HEK293 (cell line): Measurements from ENCODE around the gene TET1.

Source experiments
- BCL11B ChIP-seq: fragments of 450-650 bp; formaldehyde crosslinking; IDR thresholded peaks from 2 replicates; pipeline ENCODE4 v1.5.1; 2016; ENCODE audit warnings: low read depth, missing biosample characterization, missing genetic modification characterization
- HOXC10 ChIP-seq: sonication (generic); formaldehyde crosslinking; IDR thresholded peaks from 2 replicates; pipeline ENCODE4 v1.8.1; 2023; ENCODE audit warnings: mild to moderate bottlenecking, missing genetic modification reagents
- PRDM1 ChIP-seq: fragments of 450-650 bp; formaldehyde crosslinking; IDR thresholded peaks from 2 replicates; pipeline ENCODE4; 2016; ENCODE audit warnings: missing biosample characterization, missing genetic modification characterization
- SP2 ChIP-seq: fragments of 450-650 bp; formaldehyde crosslinking; IDR thresholded peaks from 2 replicates; pipeline ENCODE4 v1.5.1; 2016; ENCODE audit warnings: missing biosample characterization, missing genetic modification characterization
- ZBTB26 ChIP-seq: fragments of 450-650 bp; formaldehyde crosslinking; optimal IDR thresholded peaks from 2 replicates; pipeline ENCODE3; 2016; ENCODE audit warnings: missing biosample characterization, mild to moderate bottlenecking, missing genetic modification characterization
- ZBTB44 ChIP-seq: fragments of 450-650 bp; IDR thresholded peaks from 2 replicates; pipeline ENCODE4 v1.5.1; 2018; ENCODE audit warnings: missing biosample characterization, mild to moderate bottlenecking, missing genetic modification characterization
- ZBTB48 ChIP-seq: fragments of 450-650 bp; formaldehyde crosslinking; IDR thresholded peaks from 2 replicates; pipeline ENCODE4 v1.5.1; 2016; ENCODE audit warnings: missing biosample characterization, missing genetic modification characterization
- ZNF121 ChIP-seq: fragments of 450-650 bp; formaldehyde crosslinking; IDR thresholded peaks from 2 replicates; pipeline ENCODE4 v1.5.1; 2016; ENCODE audit warnings: missing biosample characterization, missing genetic modification characterization
- ZNF155 ChIP-seq: fragments of 450-650 bp; formaldehyde crosslinking; IDR thresholded peaks from 2 replicates; pipeline ENCODE4 v1.5.1; 2016; ENCODE audit warnings: missing biosample characterization, missing genetic modification characterization
- ZNF16 ChIP-seq: fragments of 450-650 bp; formaldehyde crosslinking; IDR thresholded peaks from 2 replicates; pipeline ENCODE4 v1.5.1; 2016; ENCODE audit warnings: low read depth, missing biosample characterization, missing genetic modification characterization
- ZNF175 ChIP-seq: fragments of 450-650 bp; formaldehyde crosslinking; IDR thresholded peaks from 2 replicates; pipeline ENCODE4 v1.5.1; 2016; ENCODE audit warnings: missing biosample characterization, missing genetic modification characterization
- ZNF211 ChIP-seq: fragments of 450-650 bp; formaldehyde crosslinking; IDR thresholded peaks from 2 replicates; pipeline ENCODE4 v1.5.1; 2016; ENCODE audit warnings: low read depth, missing biosample characterization, missing genetic modification characterization
- ZNF221 ChIP-seq: fragments of 450-650 bp; formaldehyde crosslinking; IDR thresholded peaks from 2 replicates; pipeline ENCODE4 v1.5.1; 2017; ENCODE audit warnings: missing biosample characterization, missing genetic modification characterization, borderline replicate concordance
- ZNF23 ChIP-seq: fragments of 450-650 bp; formaldehyde crosslinking; IDR thresholded peaks from 2 replicates; pipeline ENCODE4 v1.5.1; 2016; ENCODE audit warnings: missing biosample characterization, missing genetic modification characterization, borderline replicate concordance
- ZNF280D ChIP-seq: fragments of 450-650 bp; formaldehyde crosslinking; IDR thresholded peaks from 2 replicates; pipeline ENCODE4 v1.5.1; 2016; ENCODE audit warnings: missing biosample characterization, missing genetic modification characterization
- ZNF302 ChIP-seq: fragments of 450-650 bp; formaldehyde crosslinking; IDR thresholded peaks from 2 replicates; pipeline ENCODE4 v1.5.1; 2016; ENCODE audit warnings: missing biosample characterization, missing genetic modification characterization, low read depth
- ZNF37A ChIP-seq: fragments of 450-650 bp; IDR thresholded peaks from 2 replicates; pipeline ENCODE4 v1.5.1; 2018; ENCODE audit warnings: missing biosample characterization, missing genetic modification characterization
- ZNF48 ChIP-seq: fragments of 450-650 bp; formaldehyde crosslinking; IDR thresholded peaks from 2 replicates; pipeline ENCODE4 v1.5.1; 2016; ENCODE audit warnings: missing biosample characterization, missing genetic modification characterization
- ZNF561 ChIP-seq: fragments of 450-650 bp; IDR thresholded peaks from 2 replicates; pipeline ENCODE4 v1.5.1; 2018; ENCODE audit warnings: missing biosample characterization, missing genetic modification characterization, borderline replicate concordance
- ZNF580 ChIP-seq: fragments of 450-650 bp; formaldehyde crosslinking; IDR thresholded peaks from 2 replicates; pipeline ENCODE4 v1.5.1; 2016; ENCODE audit warnings: missing biosample characterization, missing genetic modification characterization
- ZNF600 ChIP-seq: fragments of 450-650 bp; formaldehyde crosslinking; IDR thresholded peaks from 2 replicates; pipeline ENCODE4 v1.5.1; 2016; ENCODE audit warnings: missing biosample characterization, missing genetic modification characterization
- ZNF629 ChIP-seq: fragments of 450-650 bp; formaldehyde crosslinking; IDR thresholded peaks from 2 replicates; pipeline ENCODE4 v1.5.1; 2017; ENCODE audit warnings: missing biosample characterization, missing genetic modification characterization
- TF ChIP-seq, protein P1 (sequence below): fragments of 450-650 bp; formaldehyde crosslinking; IDR thresholded peaks from 2 replicates; pipeline ENCODE4 v1.5.1; 2016; ENCODE audit warnings: missing biosample characterization, missing genetic modification characterization, borderline replicate concordance
- TF ChIP-seq, protein P2 (sequence below): fragments of 450-650 bp; formaldehyde crosslinking; IDR thresholded peaks from 2 replicates; pipeline ENCODE4 v1.5.0; 2017; ENCODE audit warnings: missing biosample characterization, missing genetic modification characterization, borderline replicate concordance

TET1 gene

DNA sequence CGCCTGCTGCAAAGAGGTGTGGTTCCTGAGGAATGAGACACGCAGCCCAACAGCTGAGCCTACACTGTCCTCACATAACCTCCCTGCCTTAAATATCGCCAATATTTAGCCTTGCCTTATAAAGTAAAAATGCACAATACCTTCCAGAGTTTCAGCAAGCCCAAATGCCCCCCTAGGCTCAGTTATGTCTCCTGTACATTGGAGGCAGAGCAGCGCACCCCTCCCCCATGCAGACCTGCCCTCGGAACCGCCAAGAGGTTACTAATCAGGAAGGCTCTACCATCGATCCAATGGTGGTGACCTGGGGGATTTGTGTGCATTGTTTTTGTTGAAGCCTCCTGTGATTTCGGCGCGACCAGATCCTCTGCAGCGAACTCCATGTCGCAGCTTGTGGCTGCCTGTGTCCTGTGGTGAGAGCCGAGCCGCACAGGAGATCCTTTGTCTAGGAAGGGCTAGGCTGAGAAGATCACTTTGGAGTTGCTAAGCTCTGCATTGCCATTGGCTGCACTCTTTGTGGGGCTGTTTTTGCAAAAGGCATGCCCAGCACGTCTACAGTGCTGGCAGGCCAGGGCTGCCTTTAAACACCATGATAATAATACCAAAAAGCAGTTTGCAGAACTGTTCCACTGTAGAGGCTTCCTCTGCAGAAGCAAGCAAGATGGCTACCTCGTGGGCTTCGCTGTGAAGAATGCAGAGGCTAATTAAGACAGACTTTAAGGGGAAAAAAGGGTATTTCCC lies 40.1 kb downstream of the TET1 start (continued):
- TF ChIP-seq, protein P1, sequence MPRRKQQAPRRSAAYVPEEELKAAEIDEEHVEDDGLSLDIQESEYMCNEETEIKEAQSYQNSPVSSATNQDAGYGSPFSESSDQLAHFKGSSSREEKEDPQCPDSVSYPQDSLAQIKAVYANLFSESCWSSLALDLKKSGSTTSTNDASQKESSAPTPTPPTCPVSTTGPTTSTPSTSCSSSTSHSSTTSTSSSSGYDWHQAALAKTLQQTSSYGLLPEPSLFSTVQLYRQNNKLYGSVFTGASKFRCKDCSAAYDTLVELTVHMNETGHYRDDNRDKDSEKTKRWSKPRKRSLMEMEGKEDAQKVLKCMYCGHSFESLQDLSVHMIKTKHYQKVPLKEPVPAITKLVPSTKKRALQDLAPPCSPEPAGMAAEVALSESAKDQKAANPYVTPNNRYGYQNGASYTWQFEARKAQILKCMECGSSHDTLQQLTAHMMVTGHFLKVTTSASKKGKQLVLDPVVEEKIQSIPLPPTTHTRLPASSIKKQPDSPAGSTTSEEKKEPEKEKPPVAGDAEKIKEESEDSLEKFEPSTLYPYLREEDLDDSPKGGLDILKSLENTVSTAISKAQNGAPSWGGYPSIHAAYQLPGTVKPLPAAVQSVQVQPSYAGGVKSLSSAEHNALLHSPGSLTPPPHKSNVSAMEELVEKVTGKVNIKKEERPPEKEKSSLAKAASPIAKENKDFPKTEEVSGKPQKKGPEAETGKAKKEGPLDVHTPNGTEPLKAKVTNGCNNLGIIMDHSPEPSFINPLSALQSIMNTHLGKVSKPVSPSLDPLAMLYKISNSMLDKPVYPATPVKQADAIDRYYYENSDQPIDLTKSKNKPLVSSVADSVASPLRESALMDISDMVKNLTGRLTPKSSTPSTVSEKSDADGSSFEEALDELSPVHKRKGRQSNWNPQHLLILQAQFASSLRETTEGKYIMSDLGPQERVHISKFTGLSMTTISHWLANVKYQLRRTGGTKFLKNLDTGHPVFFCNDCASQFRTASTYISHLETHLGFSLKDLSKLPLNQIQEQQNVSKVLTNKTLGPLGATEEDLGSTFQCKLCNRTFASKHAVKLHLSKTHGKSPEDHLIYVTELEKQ (tag by site-specific recombination) = no peak
- TF ChIP-seq ZBTB48 (0 out of 2 replicates have a peak, but pooled peaks have one; percentile 31), ZNF600 (tag by site-specific recombination) (peak; percentile 87), BCL11B (tag by site-specific recombination) (no peak), ZNF280D (tag by site-specific recombination) (no peak), ZNF155 (tag by site-specific recombination) (no peak), SP2 (tag by site-specific recombination) (peak; percentile 52), ZNF221 (tag by site-specific recombination) (no peak), PRDM1 (tag by site-specific recombination) (no peak; the same call in 1 of the 2 replicates), ZNF37A (tag by site-specific recombination) (no peak), ZBTB26 (tag by site-specific recombination) (no peak), ZNF16 (tag by site-specific recombination) (no peak), ZNF580 (peak; percentile 69), ZNF48 (no peak), ZNF561 (tag by site-specific recombination) (peak; percentile 77), ZNF175 (tag by site-specific recombination) (no peak), HOXC10 (CRISPR knock-in tag) (no peak), ZNF302 (no peak), ZNF629 (tag by site-specific recombination) (peak; percentile 45; the same call in 1 of the 2 replicates), ZNF121 (peak; percentile 74; the same call in 1 of the 2 replicates), ZNF23 (tag by site-specific recombination) (no peak), ZNF211 (tag by site-specific recombination) (no peak), ZBTB44 (peak; percentile 81)
- TF ChIP-seq, protein P2, sequence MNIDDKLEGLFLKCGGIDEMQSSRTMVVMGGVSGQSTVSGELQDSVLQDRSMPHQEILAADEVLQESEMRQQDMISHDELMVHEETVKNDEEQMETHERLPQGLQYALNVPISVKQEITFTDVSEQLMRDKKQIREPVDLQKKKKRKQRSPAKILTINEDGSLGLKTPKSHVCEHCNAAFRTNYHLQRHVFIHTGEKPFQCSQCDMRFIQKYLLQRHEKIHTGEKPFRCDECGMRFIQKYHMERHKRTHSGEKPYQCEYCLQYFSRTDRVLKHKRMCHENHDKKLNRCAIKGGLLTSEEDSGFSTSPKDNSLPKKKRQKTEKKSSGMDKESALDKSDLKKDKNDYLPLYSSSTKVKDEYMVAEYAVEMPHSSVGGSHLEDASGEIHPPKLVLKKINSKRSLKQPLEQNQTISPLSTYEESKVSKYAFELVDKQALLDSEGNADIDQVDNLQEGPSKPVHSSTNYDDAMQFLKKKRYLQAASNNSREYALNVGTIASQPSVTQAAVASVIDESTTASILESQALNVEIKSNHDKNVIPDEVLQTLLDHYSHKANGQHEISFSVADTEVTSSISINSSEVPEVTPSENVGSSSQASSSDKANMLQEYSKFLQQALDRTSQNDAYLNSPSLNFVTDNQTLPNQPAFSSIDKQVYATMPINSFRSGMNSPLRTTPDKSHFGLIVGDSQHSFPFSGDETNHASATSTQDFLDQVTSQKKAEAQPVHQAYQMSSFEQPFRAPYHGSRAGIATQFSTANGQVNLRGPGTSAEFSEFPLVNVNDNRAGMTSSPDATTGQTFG (tag by site-specific recombination) = no peak
